MV-4-11 (cell line): ENCODE data around the gene TUBGCP2.
A peak's percentile ranks its signal among the peaks of the same experiment; 100 is the strongest.
"Not testable (repeated sequence)": the region's sequence is repeated elsewhere in the genome, so short reads cannot be mapped to it uniquely, and the experiment has no call there.

Experiments used
- DNase-seq: peaks from one replicate; lab custom pipeline; 2025; lab: John Stamatoyannopoulos, UW

The TUBGCP2 gene

DNA sequence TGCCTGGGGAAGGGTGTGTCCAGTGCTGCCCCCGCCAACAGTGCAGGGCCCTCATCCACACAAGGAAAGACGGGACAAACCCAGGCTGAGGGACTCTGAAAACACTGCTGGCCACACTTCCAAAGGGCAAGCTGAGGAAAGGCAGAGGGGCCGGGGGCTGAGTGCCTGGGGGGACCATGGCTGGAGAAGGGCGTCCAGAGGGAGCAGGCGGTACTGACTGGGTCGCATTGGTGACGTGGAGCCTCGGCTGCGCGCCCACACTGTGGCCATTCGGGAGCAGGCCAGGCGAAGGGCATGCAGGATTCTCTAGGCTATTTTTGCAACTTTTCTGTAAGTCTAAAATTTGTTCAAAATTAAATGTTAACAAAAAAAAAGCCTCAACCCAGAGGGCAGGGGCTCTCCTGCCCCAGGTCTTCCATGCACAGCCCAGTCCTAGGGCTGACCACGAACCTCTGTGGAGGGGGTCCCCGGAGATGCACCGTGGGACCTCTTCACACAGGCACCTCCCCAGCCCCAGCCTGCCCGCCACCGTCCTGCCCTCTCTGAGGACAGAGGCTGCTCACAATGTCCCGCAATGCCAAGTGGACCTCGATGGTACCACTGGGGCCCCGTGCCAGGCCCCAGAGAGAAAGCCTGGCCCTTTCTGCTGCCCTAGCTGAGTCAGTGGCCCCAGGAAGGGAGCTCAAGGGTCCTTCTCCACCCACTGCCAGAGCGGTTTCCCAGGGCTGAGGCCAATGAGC lies 42.4 kb downstream of the TUBGCP2 start:
- no peak for DNase-seq

DNA sequence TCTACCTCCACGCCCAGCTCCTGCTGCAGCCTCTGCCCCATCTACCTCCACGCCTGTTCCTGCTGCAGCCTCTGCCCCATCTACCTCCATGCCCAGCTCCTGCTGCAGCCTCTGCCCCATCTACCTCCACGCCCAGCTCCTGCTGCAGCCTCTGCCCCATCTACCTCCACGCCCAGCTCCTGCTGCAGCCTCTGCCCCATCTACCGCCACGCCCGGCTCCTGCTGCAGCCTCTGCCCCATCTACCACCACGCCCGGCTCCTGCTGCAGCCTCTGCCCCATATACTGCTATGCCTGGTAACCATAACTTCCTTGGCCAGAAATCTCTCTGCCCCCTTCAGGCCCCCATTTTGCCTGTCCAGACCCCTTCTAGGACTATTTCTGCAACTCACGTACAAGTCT lies 43.6 kb downstream of the TUBGCP2 start:
- DNase-seq: not testable (repeated sequence)

DNA sequence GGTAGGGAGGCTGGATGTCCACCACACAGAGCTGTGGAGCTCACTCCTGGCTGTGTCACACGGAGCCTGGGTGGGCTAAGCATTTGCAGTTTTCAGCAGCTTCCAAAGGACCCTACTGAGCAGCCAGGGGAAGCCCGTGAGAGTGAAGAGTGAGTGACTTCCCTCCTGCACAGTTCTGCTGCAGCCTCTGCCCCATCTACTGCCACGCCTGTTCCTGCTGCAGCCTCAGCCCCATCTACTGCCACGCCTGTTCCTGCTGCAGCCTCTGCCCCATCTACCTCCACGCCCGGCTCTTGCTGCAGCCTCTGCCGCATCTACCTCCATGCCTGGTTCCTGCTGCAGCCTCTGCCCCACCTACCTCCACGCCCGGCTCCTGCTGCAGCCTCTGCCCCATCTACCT lies 44.2 kb downstream of the TUBGCP2 start:
- DNase-seq: peak; percentile 42

DNA sequence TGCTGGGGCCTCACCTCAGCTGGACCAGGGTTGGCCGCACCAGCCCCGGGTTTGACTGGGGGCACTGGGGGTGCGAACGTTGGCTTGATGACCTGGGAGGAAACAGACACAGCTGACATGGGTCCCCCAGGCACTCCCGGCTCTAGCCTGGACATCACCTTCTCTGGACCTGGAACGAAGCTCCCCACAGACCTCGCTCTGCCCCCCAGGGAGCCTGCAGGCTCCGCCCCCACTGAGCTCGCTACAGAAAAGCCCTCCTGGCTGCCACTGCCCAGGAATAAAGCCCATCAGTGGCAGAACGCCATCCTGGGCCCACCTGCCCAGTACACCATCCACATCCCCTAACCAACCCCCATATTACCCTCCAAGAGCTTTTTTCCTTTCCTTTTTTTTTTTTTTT lies 45.0 kb downstream of the TUBGCP2 start:
- no peak for DNase-seq

DNA sequence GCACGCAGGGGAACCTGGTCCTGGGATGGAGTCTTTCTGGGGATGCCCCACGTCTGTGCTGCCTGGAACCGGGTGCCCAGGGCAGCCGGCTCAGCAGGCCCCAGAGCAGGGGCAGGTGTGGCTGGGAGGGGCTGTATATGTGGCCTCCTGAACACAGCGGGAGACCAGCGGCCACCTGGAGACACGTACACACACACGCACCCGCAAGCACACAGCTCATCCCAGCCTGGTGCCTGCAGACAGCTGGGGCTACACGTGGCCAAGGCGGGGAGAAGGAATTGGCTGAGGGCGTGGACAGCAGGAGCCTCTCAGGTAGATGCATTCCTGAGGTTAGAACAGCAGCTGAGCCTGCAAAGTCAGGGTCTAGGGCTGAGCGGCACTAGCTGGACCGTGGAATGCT lies 46.0 kb downstream of the TUBGCP2 start:
- no peak for DNase-seq

DNA sequence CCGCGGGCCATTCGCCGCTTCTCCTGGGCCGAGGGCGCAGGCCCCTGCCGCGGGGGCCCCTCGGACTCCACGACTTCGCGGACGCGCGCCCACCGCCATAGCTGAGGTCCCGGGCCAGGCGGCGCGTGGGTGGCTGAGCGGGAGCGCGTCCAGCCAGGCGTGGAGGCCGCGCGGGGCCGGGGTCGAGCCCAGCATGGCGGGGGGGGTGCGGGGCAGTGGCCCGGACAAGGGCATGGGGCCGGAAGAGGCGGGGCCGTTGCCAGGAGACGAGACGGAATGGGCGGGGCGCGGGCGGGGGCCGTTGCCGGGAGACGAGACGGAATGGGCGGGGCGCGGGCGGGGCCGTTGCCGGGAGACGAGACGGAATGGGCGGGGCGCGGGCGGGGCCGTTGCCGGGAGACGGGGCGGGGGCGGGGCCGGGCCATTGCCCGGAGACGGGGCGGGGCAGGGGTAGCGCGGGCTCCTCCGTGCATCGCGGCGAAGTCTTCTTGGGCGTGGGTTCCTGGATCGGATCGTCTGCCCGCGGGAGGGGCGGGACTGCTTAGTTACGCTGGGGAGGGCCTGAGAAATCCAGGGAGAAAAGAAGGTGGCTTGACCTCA lies 46.8 kb downstream of the TUBGCP2 start:
- peak; percentile 42 for DNase-seq

DNA sequence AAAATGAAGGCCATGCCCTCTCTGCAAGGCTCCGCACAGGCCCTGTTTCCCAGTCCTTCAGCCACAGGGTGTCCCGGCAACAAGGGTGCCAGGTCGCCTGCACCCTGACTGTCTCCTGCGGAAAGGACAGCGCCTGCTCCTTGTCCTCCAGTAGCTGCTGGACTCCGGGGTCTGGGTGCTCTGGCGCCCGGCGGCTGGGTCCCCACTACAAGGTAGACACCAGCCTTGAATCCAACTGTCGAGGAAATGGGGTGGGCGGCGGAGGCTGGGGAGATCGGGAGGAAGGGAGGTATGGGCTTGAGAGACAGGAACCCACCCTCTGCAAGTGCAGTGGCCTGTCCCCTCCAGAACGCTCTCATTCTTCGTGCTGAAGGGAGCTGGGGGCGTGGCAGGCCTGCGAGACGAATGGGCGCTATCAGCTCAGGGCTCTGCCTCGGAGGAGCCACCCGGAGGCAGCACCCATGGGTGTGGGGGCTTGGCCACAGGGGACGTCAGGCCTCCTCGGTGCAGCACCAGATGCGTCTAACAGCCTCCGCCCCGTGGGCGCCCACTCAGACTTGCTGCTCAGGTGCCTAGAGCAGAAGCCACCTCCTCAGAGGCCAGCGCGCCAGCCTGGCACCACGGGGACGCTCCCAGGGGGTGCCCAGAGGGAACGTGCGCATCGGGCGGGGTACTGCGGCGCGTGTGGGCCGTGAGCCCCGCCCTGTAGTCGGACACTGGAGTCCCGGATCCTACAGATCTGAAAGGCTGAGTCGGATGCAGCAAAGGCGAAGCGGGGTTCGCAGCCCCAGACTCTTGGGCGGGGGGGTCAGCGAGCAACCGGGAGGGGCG lies 47.6 kb downstream of the TUBGCP2 start:
- DNase-seq: peak; percentile 57

DNA sequence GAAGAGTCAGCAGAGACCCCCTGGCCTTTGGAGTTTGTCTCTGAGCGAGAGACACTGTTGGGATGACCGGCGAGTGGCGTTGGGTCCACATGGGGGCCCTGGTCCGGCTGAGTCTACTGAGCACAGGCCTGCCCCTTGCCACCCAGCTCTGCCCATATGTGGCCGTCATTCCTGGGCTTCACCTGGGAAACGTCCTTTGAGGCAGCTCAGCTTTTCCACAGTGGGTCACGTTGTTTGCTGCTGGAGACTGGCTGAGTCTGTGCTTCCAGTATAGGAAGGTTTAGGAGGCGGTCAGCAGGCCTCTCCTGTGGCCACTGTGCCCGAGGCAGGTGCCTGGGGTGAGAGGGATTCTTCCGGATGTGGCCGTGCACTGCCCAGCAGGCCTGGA lies 49.1 kb downstream of the TUBGCP2 start:
- no peak for DNase-seq

DNA sequence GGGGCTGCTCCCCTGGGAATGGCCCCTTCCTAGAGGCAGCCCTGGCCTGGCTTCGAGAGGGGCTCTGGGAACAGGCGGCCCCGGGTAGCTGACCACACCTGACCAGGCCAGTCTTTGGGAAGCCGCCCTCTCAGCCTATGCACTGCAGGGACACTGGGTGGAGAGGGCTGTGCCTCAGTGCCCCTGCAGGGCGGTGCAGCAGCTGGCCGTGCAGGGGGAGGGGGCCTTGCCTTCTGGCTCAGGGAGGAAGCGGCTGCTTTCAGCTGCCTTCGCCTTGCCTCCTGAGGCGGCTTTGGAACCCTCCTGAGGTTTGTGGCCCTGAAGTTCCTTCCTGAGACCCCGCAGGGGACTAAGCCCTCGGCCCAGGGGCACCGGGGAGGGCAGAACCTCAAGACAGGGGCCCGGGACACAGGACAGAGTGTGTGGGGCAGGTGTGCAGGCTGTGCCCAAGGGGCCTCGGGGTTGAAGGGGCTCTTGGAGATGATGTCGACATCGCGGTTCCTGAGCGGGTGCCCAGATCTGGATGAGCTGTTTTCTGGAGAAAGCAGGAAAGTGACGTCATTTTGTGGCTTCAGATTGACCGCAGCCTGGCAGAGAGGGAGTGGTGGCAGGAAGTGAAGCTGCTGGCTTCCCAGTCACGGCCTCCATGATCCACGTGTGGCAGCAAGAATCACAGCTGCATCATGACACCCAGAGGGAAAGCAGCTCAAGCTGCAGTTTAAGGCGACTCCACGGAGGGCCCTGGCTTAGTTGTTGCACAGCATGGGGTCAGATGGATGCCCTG lies 49.7 kb downstream of the TUBGCP2 start:
- peak; percentile 99 for DNase-seq

DNA sequence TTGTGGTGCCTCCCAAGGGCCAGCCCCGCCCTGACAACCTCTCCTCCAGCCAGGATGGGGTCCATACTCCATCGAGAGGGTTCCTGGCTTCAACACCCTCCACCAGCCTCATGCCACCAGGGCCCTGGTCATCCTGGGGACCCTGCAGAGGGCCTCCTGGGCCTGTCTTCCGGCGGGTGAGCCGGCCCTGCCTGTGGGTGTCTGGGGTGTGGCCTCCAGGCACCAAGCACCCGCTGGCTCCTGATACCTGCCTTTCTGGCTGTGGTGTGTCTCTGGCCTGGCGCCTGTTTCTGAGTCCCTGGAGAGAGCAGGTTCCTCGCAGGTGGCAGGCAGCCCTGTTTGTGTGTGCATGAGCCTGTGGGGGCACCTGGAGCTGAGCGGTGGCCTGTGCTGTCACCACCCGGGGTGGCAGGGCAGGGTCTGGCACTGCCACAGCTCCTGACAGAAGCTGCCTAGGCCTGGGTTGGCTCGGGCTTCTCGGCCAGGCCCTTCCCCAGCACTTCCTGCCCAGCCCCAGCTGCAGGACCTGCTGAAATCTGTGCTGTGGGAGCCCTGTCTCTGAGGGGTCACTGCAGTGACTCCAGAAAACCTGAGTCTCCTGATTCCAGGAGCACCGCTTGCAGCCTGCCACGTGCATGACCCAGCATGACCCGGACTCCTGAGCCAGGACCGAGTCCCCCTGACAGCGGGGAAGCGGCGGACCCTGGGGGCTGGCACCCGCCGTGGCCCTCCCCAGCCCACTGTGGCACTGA lies 50.4 kb downstream of the TUBGCP2 start:
- no peak for DNase-seq

DNA sequence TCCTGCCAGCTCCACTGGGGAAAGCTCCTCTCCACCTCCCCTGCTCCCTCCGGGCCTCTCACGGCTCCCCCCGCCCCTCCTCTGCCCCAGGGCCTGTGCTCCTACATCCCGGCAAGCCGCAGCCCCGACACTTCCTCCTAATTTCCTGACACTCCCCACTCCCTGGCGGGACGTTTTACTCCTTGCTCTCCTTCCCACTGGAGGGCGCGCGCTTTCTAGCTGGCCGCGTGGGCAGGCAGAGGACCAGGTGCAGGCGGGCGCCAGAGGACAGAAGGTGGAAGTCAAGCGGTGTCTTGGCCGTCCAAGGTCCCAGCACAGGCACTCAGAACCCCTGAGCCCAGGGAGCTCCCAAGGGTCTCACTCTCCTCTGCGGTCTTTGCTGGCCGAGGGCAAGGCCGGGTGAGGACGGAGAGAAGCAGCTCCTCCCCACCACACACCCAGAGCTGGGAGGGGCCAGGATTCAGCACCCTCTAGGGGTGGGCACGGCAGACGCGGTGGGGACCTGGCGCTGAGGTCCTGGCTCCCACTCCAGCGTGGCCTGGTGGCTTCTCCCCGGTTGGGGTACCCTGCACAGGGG lies 51.1 kb downstream of the TUBGCP2 start:
- DNase-seq: peak; percentile 77

DNA sequence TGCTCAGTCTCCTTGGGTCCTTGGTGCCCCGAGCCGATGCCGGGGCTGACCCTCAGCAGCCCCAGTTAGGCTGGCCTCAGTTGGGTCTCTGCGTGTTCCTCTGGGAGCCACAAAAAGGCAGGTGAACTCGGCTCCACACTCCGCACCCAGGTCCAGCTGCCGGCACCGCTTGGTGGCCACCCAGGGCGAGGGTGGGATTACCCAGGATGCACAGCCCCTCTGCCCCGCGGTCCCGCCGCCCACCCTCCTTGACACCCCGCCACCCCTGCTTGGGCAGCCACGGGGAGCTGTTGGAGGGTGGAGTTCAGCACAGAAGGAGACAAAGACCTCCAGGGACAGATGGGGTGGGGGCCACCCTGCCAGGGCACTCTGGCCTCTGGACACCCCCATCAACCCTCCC lies 53.3 kb downstream of the TUBGCP2 start:
- DNase-seq: no peak

DNA sequence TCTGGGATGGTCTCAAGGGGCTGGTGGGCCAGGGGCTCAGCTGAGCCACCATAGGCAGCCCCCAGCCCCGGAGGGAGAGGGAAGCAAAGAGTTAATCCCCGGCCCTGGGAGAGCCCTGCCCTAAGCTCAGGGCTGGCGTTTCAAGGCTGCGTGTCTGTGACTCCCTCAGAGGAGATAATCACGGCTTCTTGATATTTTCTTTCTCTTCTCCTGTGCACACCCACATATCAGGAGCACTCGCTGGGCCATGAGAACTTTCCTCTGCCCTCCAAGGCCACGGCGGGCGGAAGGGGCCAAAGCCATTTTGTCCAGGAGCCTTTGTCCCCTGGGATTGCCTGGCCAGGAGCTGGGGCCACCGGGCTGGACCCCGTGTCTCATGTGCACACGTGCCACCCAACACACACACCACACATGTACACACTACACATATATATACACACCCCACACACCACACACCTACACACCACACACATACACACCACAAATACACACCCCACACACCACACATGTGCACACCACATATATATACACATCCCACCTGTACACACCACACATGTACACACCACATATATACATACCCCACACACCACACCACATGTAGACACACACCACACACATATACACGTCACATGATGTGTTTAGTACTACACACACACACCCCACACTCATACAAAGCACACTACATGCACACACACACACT lies 54.1 kb downstream of the TUBGCP2 start:
- DNase-seq: no peak

DNA sequence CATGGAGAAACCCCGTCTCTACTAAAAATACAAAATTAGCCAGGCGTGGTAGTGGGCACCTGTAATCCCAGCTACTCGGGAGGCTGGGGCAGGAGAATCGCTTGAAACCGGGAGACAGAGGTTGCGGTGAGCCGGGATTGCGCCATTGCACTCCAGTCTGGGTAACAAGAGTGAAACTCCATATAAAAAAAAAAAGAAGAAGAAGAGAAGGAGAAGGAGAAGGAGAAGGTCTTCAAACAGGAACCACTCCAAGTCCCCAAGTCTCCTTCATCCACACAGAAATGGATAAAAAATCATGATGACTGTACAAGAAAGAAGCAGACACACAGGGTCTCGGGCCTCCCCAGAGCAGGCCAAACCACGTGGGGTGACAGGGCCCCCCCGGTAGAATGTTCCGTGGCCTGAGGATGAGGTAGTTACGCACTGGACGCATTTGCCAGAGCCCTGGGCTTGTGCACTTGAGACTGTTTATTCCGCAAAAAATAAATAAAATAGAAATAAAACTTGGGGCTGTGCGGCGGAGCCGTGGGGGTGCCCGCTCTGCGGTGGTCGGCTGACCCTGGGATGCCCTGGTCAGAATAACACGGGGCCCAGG lies 55.2 kb downstream of the TUBGCP2 start:
- DNase-seq: peak; percentile 90

DNA sequence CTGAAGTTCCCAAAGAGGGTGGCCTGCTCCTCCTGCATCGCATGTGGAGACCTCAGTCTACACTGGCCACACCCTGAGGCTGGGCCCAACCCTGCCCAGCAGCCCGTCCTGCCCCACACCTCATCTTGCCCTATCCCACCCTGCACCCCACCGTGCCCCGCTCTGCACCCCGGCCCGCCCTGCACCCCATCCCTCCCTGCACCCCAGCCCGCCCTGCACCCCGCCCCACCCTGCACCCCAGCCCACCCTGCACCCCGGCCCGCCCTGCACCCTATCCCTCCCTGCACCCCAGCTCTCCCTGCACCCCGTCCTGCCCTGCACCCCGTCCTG lies 56.5 kb downstream of the TUBGCP2 start:
- DNase-seq: no peak

DNA sequence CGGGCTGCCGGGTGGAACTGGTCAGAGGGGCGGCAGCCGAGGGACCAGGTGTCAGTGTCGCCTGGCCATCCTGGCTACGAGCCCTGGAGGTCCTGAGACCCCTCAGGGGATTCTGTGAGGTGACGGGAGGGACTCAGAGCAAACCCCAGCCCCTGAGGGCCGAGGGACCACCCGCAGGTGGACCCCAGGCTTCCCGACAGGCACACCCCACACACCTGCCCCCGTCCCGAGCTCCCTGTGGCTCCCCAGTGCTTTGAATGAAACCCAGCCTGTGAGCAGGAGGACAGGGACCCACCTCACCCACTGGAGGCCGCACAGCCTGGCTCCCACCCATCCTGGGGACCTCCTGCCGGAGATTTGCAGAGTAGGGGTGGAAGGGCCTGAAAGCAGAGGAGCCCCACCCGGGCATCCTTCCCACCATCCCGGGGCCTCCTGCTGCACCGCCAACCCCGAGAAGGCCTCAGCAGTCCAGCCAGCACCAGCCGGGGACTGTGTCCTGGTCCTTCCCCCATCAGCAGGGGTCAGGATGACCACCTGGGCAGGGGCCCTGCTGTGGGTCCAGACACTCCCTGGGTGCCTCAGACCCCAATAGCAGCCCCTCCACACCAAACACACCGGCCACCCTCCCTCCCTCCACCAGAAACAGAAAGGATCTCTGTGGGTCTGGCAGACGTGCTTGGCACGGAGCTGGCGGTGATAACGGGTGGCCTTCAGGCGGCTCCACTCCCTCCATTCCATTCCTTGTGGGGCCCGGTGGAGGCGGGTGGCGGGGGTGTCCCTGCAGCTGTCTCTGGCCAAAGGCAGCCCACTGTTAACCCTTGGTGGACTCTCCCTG lies 57.1 kb downstream of the TUBGCP2 start:
- peak; percentile 38 for DNase-seq

DNA sequence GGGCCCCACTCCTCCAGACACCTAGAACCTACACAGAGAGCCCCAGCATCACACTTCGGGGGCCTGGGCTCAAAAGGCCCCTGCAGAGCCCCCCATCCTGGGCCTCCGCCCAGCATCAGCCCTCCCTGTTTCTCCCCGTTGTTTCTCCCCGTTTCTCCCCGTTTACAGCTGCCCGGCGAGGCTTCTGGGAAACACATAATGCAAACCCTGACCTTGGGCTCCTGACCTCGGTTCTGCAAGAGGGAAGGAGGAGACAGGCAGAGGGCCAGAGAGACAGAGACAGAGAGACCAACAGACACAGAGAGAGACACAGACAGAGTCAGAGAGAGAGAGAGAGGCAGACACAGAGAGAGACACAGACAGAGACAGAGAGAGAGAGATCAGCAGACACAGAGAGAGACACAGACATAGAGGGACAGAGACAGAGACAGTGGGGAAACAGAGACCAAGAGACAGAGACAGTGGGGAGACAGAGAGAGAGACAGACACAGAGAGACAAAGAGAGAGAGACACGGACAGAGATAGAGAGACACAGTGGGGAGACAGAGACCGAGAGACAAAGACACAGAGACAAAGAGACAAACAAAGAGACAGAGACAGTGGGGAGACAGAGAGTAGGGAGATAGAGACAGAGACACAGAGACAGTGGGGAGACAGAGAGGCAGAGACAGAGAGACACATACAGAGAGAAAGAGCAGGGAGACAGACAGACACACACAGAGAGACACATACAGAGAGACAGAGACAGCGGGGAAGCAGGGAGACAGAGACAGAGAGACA lies 58.5 kb downstream of the TUBGCP2 start:
- DNase-seq: no peak

DNA sequence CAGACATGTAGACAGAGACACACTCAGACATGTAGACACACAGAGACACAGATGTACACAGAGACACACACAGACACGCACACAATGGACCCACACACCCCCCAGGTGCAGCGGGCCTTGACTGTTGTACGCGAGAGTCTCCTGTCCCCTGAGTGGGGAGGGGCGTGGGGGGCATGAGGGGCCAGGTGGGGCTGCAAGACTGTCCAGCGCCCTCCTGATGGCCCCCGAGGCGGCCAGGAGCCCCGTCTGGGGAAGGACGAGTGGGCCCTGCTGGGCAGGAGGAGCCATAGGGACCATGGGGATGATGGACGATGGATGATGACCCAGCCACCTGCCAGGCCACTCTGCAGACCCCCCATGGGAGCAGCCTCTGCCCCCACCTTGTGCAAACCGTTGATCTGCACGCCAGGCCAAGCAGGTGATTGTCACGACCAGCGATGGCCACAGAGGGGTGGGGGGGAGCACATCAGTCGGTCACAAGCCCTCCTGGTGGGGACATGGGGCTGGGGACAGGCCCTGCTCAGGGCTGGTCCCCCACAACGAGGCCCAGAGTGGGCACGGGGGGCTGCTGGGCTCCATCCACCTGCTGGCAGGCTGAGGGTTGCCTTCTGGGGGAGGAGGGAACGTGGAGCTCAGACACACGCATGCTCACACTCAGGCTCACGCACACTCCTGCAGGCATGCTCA lies 59.4 kb downstream of the TUBGCP2 start:
- no peak for DNase-seq
